K562 (cell line): ENCODE data around the gene THOP1. TPM values are rescaled to one million over a fixed set of nuclear protein-coding genes. Genes with fewer than 3 reads are reported as not detected.

Source experiments
- ATAC-seq: fragments of 200-7000 bp; cut with Tn5 transposase; 3 replicates; pipeline ENCODE4 v1.9.1; 2020; ENCODE audit warnings: moderate library complexity
- BruUV-seq: library from RNA; stranded (reverse); fragments of 400-500 nt; replicated peaks from 2 replicates; lab custom pipeline; 2021; lab: Mats Ljungman, UMichigan
- CTCF ChIA-PET: fragments of 300-600 bp; formaldehyde crosslinking; extraction: SDS; loops from one replicate; lab custom pipeline; 2021; ENCODE audit warnings: low intra/inter-chr PET ratio; lab: Yijun Ruan, JAX
- POLR2A ChIA-PET: fragments of 300-600, 350-650 bp; sonication (Branson Sonifier 250); formaldehyde crosslinking; extraction: SDS; loops from one replicate; lab custom pipeline; 2021; ENCODE audit warnings: antibody characterized with exemption, inconsistent platforms; lab: Yijun Ruan, JAX
- DNase-seq, 4 experiments: peaks; one replicate each; pipeline versions ENCODE4 v3.0.0 to v3.0.0-alpha.2; 2011 to 2018; ENCODE audit warnings: low spot score in 3 of 4, mixed read lengths in 3 of 4; ENCODE audit errors: extremely low read depth in 1 of 4
- FAIRE-seq: peaks from 2 replicates; lab custom pipeline; 2011; peaks lifted over from hg19 to GRCh38; lab: Jason Lieb, UNC
- H2AFZ ChIP-seq: 2 replicates; pipeline ENCODE4 v1.6.0; 2011; ENCODE audit warnings: low read depth, low read length, control low read depth, inconsistent platforms
- H3K27ac ChIP-seq: fragments of 200-600 bp; 3 replicates; pipeline ENCODE4 v1.8.0; 2011; ENCODE audit warnings: low read depth, mild to moderate bottlenecking, control low read depth, inconsistent platforms, low read length, moderate library complexity, mixed read lengths; ENCODE audit errors: extremely low read depth
- H3K27me3 ChIP-seq, 2 experiments: fragments of 300-600 bp in 1 of 2; 2 replicates in 1 of 2; 3 replicates in 1 of 2; pipeline versions ENCODE4 v1.6.0 to v1.8.0; 2011; ENCODE audit warnings: inconsistent platforms in 2 of 2, low read length in 2 of 2, mild to moderate bottlenecking in 1 of 2, mixed read lengths in 1 of 2, moderate library complexity in 1 of 2; ENCODE audit not compliant: control insufficient read depth in 2 of 2, insufficient read depth in 2 of 2
- H3K36me3 ChIP-seq: fragments of 300-600 bp; 3 replicates; pipeline ENCODE4 v1.8.0; 2011; ENCODE audit warnings: mild to moderate bottlenecking, low read length, inconsistent platforms; ENCODE audit not compliant: control insufficient read depth, insufficient read depth
- H3K4me1 ChIP-seq, 2 experiments: fragments of 200-600 bp in 1 of 2; replicated peaks in 1 of 2; 2 replicates in 1 of 2; 3 replicates in 1 of 2; pipeline versions ENCODE4 v1.5.1 to v1.8.0; 2011; ENCODE audit warnings: inconsistent platforms in 2 of 2, low read length in 2 of 2, mild to moderate bottlenecking in 1 of 2, mixed read lengths in 1 of 2, moderate library complexity in 1 of 2; ENCODE audit not compliant: control insufficient read depth in 2 of 2, insufficient read depth in 2 of 2
- H3K4me2 ChIP-seq: 2 replicates; pipeline ENCODE4 v1.6.1; 2011; ENCODE audit warnings: low read length, control low read depth, inconsistent platforms, mixed read lengths; ENCODE audit not compliant: insufficient read depth
- H3K4me3 ChIP-seq: fragments of 200-600 bp; sonication (generic), shearing (Covaris generic); 2 replicates; pipeline ENCODE4 v1.5.1; 2016; ENCODE audit warnings: control low read depth, inconsistent platforms
- H3K79me2 ChIP-seq: fragments of 200-600 bp; 3 replicates; pipeline ENCODE4 v1.8.0; 2011; ENCODE audit warnings: low read length, inconsistent platforms; ENCODE audit not compliant: control insufficient read depth, insufficient read depth
- H3K9ac ChIP-seq, 2 experiments: 2 replicates each; pipeline versions ENCODE4 v1.6.0 to v1.6.1; 2011; ENCODE audit warnings: low read depth in 2 of 2, low read length in 2 of 2, control low read depth in 1 of 2, inconsistent platforms in 1 of 2, mild to moderate bottlenecking in 1 of 2, mixed read lengths in 1 of 2; ENCODE audit not compliant: insufficient read depth in 1 of 2
- H3K9me1 ChIP-seq: one replicate; pipeline ENCODE4 v1.6.0; 2011; ENCODE audit warnings: inconsistent platforms, mild to moderate bottlenecking, low read length, moderate library complexity; ENCODE audit not compliant: control insufficient read depth, insufficient read depth
- H3K9me3 ChIP-seq: replicated peaks from 2 replicates; pipeline ENCODE4 v1.5.1; 2011; ENCODE audit warnings: low read depth, low read length, inconsistent platforms; ENCODE audit not compliant: control insufficient read depth, insufficient read depth
- H4K20me1 ChIP-seq: replicated peaks from 2 replicates; pipeline ENCODE4 v1.6.1; 2011; ENCODE audit warnings: low read length, inconsistent platforms, mixed read lengths; ENCODE audit not compliant: control insufficient read depth, insufficient read depth
- FOSL1 ChIP-seq: fragments of 200-800 bp; sonication (Bioruptor generic); conservative IDR thresholded peaks from 2 replicates; pipeline ENCODE4 v1.6.1; 2016; ENCODE audit warnings: missing genetic modification characterization, missing compliant biosample characterization
- GTF2F1 ChIP-seq: IDR thresholded peaks from 2 replicates; pipeline ENCODE4 v1.6.1; 2011; ENCODE audit warnings: low read depth, low read length, improper control_type of control experiment
- MEIS2 ChIP-seq: fragments of 450-650 bp; IDR thresholded peaks from 2 replicates; pipeline ENCODE4 v1.6.1; 2014; ENCODE audit warnings: mild to moderate bottlenecking; ENCODE audit not compliant: partially characterized antibody
- PPARD ChIP-seq: fragments of 250-450 bp; sonication (Bioruptor Pico); IDR thresholded peaks from 2 replicates; pipeline ENCODE4 v1.8.0; 2022; ENCODE audit warnings: inconsistent platforms, mild to moderate bottlenecking, moderate library complexity
- RBM39 ChIP-seq: fragments of 200-400 bp; formaldehyde crosslinking; optimal IDR thresholded peaks from 2 replicates; pipeline ENCODE3; 2018; ENCODE audit warnings: low read depth, low read length
- SIRT6 ChIP-seq: IDR thresholded peaks from one replicate; pipeline ENCODE4 v1.6.1; 2012; ENCODE audit warnings: low read depth, mild to moderate bottlenecking, control low read depth, inconsistent platforms, low read length, moderate library complexity
- TSC22D4 ChIP-seq: fragments of 450-650 bp; IDR thresholded peaks from 2 replicates; pipeline ENCODE4 v1.6.1; 2016; ENCODE audit warnings: missing genetic modification characterization, missing biosample characterization, control low read depth
- ZBED1 ChIP-seq: IDR thresholded peaks from 2 replicates; pipeline ENCODE4 v1.6.1; 2014
- WGBS: fragments of 100-300 bp; shearing (Covaris generic); methylation state at CpG from one replicate; pipeline ENCODE4 v1.1.6; 2016; ENCODE audit warnings: low coverage, mixed read lengths; ENCODE audit not compliant: insufficient coverage; ENCODE audit errors: missing lambda C conversion rate; 5-methylcytosine and 5-hydroxymethylcytosine counted together
- in situ Hi-C: fragments of 300-500 bp; cut with MboI; formaldehyde crosslinking; loops from 4 replicates; pipeline ENCODE4 v1.15.0; 2018; ENCODE audit warnings: inconsistent platforms, mixed read lengths
- intact Hi-C: fragments of 100-400 bp; cut with micrococcal nuclease; formaldehyde crosslinking; loops from 2 replicates; pipeline ENCODE4 v1.14.2; 2022
- polyA plus RNA-seq, 8 experiments: library from polyadenylated mRNA; depleted of rRNA in 4 of 8; stranded (reverse) in 5 of 8; unstranded in 3 of 8; fragments of >200 nt; fragmentation: Nextera tagmentation in 2 of 8; fragmentation: Illumina TruSeq in 1 of 8; extraction: Ambion mirVana in 2 of 8; extraction: Trizol in 1 of 8; gene quantifications; 2 replicates each; pipeline versions ENCODE4 v1.2.1 to v1.2.3, GENCODE V29; 2011 to 2014; ENCODE audit warnings: inconsistent platforms in 1 of 8, missing spikeins in 1 of 8
- total RNA-seq, 7 experiments: library from RNA; depleted of rRNA in 6 of 7; stranded (reverse); fragments of >200 nt in 6 of 7; fragmentation: Illumina TruSeq in 2 of 7; extraction: Trizol in 2 of 7; gene quantifications; 2 replicates each; pipeline versions ENCODE4 v1.2.1 to v1.2.3, GENCODE V29; 2011 to 2021; ENCODE audit warnings: low replicate concordance in 1 of 7
- TF ChIP-seq, protein P1 (sequence below), 3 experiments: fragments of 200-800 bp in 1 of 3; fragments of 250-450 bp in 1 of 3; fragments of 450-650 bp in 1 of 3; sonication (Bioruptor Pico) in 1 of 3; sonication (Bioruptor generic) in 1 of 3; formaldehyde crosslinking in 1 of 3; IDR thresholded peaks; 2 replicates each; pipeline versions ENCODE4 v1.6.1 to v1.8.0; 2016 to 2022; ENCODE audit warnings: mild to moderate bottlenecking in 2 of 3, missing genetic modification characterization in 2 of 3, missing compliant biosample characterization in 1 of 3, moderate library complexity in 1 of 3
- TF ChIP-seq, protein P2 (sequence below): sonication (generic); formaldehyde crosslinking; IDR thresholded peaks from 2 replicates; pipeline ENCODE4 v1.8.0; 2022; ENCODE audit warnings: missing genetic modification reagents, mild to moderate bottlenecking, borderline replicate concordance

Gene THOP1
- total and polyA plus RNA-seq, 9 of the 15 experiments (the other 6 are each of a cell fraction or from before 2014, with no cell fraction given) = 1.3 to 255 (median 96.1) TPM

DNA sequence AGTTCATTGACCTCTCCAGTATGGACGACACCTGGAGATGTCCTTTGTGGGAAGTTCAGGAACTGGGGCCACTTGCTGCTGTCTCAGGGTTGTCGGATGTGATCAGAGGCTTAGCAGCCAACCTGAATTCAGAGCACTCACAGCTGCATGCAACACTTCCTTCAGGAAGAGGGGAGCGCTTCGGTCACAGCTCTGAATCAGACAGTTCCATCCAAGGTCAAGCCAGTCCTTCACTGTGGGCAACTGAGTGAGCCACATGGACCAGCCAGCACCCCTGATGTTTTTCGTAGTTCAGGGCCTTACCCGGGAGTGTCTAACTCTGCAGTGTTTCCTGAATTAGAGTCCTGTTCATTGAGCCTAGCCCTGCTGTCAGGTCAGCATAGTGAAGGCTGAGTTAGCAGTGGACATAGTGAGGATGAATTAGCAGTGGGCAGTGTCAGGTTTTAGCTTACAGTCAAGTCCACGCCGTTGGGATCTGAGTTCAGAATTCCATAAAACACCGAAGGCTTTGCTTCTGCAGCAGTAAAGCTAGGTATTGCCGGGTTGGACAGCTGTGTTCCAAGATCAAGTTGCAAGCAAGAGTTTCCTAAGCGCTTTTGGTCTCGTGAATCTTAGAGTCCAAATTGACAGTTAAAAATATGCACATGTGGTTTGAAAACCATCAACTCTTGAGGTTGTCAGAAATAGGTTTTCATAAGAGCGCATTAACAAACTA lies 61.0 kb downstream of the THOP1 start (continued):
- TF ChIP-seq, protein P1, sequence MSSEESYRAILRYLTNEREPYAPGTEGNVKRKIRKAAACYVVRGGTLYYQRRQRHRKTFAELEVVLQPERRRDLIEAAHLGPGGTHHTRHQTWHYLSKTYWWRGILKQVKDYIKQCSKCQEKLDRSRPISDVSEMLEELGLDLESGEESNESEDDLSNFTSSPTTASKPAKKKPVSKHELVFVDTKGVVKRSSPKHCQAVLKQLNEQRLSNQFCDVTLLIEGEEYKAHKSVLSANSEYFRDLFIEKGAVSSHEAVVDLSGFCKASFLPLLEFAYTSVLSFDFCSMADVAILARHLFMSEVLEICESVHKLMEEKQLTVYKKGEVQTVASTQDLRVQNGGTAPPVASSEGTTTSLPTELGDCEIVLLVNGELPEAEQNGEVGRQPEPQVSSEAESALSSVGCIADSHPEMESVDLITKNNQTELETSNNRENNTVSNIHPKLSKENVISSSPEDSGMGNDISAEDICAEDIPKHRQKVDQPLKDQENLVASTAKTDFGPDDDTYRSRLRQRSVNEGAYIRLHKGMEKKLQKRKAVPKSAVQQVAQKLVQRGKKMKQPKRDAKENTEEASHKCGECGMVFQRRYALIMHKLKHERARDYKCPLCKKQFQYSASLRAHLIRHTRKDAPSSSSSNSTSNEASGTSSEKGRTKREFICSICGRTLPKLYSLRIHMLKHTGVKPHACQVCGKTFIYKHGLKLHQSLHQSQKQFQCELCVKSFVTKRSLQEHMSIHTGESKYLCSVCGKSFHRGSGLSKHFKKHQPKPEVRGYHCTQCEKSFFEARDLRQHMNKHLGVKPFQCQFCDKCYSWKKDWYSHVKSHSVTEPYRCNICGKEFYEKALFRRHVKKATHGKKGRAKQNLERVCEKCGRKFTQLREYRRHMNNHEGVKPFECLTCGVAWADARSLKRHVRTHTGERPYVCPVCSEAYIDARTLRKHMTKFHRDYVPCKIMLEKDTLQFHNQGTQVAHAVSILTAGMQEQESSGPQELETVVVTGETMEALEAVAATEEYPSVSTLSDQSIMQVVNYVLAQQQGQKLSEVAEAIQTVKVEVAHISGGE (CRISPR knock-in tag; IDR thresholded peaks at IDR 0.05) = no peak
- no peak for TF ChIP-seq RBM39

DNA sequence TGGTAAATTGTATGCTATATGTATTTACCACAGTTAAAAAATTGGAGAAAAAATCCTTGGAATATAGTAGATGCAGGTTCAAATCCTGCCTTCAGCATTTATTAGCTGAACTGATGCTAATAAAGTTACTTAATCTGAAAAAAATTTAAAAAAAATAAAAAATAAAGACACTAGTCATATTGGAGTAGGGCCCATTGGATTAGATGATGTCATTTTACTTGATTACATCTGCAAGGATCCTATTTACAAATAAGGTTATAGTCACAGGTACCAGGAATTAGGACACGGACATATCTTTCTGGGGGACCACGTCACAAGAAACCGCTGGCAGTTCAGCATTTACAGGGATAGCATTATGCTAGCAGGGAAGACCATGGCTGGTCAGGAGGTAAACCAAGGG lies 62.2 kb downstream of the THOP1 start:
- peak; percentile 32 for FAIRE-seq
- CTCF ChIA-PET = no interaction called here
- Histone ChIP-seq H3K4me3 (no peak overlapping the region), H4K20me1 (no peaks in the 10 kb centered on the region), H3K9ac (no peak overlapping the region), H3K36me3 (peaks cover 22% of the 10 kb centered on the region), H3K9me1 (no peaks in the 10 kb centered on the region), H2AFZ (no peak overlapping the region), H3K27ac (no peak overlapping the region), H3K4me1 (peaks cover 0 to 3% of the 10 kb centered on the region in 2 experiments; a peak in 1 of 5 replicates), H3K79me2 (peaks cover under 1% of the 10 kb centered on the region; the same call in 1 of the 3 replicates), H3K27me3 (no peaks in the 10 kb centered on the region), H3K9me3 (peaks cover 12% of the 10 kb centered on the region), H3K4me2 (no peak overlapping the region)
- POLR2A ChIA-PET = no interaction called here
- no TSS peak for BruUV-seq
- ATAC-seq = no peak
- intact Hi-C loops = no loop called here
- in situ Hi-C loops = no loop called here
- 69% methylated on average over 3 of the region's 3 CpGs for WGBS
- no peak for TF ChIP-seq TSC22D4
- TF ChIP-seq ZBED1 = no peak
- no peak for TF ChIP-seq GTF2F1
- no peak for TF ChIP-seq PPARD (CRISPR knock-in tag)
- TF ChIP-seq SIRT6 = no peak
- TF ChIP-seq, protein P2, sequence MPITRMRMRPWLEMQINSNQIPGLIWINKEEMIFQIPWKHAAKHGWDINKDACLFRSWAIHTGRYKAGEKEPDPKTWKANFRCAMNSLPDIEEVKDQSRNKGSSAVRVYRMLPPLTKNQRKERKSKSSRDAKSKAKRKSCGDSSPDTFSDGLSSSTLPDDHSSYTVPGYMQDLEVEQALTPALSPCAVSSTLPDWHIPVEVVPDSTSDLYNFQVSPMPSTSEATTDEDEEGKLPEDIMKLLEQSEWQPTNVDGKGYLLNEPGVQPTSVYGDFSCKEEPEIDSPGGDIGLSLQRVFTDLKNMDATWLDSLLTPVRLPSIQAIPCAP (CRISPR knock-in tag) = no peak
- TF ChIP-seq FOSL1 (tag) = no peak
- TF ChIP-seq MEIS2 = no peak
- no peak for DNase-seq
